Measurements from ENCODE around the gene MUC20.
"Not testable (repeated sequence)": the region's sequence is repeated elsewhere in the genome, so short reads cannot be mapped to it uniquely, and the experiment has no call there.

Gene MUC20

DNA sequence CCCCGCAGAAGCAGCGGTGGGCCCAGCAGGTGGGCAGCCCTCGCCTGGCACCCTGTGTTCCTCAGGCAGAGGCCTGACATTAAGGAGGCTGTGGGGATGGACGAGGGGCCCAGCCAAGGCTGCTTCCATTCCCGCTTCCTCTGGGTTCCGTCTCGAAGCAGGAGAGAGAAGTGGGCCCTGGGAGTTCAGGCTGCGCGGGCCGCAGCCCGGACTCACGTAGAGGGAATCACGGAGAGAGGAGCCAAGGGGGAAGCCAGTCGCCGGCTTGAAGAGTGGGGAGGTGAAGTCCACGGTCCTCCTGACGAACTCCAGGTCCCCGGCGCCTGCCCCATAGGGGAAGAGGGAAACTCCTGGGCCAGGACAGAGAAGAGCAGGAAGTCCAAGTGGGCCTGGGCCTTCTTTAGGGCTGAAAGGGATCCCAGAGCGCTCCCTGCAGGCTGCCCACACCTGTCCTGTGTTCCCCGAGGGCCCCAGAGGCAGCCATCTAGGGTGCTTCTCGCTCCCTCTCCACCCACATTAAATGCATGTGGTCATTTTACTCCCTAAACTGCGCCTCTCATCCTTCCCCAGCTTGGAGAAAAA is 53.3 kb downstream of the MUC20 start:
- FAIRE-seq = no peak

DNA sequence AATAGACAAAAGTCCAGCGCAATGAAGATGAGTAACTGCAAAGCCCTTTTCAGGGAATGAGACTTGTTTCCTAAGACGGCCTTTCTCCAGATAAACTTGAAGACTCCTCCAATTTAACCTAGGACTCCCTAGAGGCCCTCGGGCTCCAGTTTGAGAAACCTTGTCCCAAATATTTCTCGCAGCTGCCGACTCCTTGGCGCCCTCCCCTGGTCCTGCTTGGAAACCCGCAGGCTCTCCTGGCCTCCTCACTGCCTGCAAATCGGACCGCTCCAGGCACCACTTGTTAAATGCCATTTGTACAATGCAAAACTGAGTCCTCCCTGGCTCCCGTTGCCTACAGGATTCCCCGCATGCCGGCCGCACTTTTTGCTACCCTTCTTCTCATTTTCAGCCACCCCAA is 54.1 kb downstream of the MUC20 start:
- FAIRE-seq = no peak

DNA sequence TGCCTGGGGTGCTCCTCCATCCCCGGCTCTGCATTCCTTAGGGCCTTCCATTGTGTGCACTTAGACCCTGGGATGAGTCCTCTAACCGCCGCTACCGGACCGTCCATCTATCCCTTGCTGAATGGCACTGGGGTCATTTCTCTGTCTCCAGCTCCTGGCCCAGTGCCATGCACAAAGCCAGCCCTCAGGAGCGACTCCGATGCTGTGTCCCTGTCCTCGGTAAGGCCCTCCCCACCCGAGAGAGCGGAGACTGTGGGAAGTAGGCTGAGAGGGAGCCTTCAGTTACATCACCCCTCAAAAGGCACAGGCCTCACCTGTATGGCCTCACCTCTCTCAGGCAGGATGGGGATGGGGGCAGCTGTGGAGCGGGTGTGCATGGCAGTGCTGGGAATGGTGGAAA is 57.2 kb downstream of the MUC20 start:
- FAIRE-seq = no peak

DNA sequence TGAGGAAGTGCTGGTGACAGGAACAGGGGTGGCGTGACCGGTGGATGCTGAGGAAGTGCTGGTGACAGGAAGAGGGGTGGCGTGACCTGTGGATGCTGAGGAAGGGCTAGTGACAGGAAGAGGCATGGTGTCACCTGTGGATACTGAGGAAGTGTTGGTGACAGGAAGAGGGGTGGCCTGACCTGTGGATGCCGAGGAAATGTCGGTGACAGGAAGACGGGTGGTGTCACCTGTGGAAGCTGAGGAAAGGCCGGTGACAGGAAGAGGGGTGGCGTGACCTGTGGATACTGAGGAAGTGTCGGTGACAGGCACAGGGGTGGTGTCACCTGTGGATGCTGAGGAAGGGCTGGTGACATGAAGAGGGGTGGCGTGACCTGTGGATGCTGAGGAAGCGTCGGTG is 60.5 kb downstream of the MUC20 start:
- not testable (repeated sequence) for FAIRE-seq
